H54 (cell line): Measurements from ENCODE around the gene KRTAP2-1.
"Not testable (repeated sequence)": the region's sequence is repeated elsewhere in the genome, so short reads cannot be mapped to it uniquely, and the experiment has no call there.

Experiments
- DNase-seq: peaks from one replicate; pipeline ENCODE4 v3.0.0; 2011; ENCODE audit warnings: low spot score, mixed read lengths; ENCODE audit not compliant: insufficient read length
- FAIRE-seq: peaks from 3 replicates; lab custom pipeline; 2011; peaks lifted over from hg19 to GRCh38; lab: Jason Lieb, UNC
- POLR2A ChIP-seq: IDR thresholded peaks from 2 replicates; pipeline ENCODE4 v1.6.1; 2011; ENCODE audit warnings: low read depth, mild to moderate bottlenecking, low read length

KRTAP2-1 gene

GRCh38 chr17:41064301-41064700, 17.2 kb upstream of the KRTAP2-1 start:
- TF ChIP-seq POLR2A = no peak
- DNase-seq (no peak), FAIRE-seq (no peak)

DNA sequence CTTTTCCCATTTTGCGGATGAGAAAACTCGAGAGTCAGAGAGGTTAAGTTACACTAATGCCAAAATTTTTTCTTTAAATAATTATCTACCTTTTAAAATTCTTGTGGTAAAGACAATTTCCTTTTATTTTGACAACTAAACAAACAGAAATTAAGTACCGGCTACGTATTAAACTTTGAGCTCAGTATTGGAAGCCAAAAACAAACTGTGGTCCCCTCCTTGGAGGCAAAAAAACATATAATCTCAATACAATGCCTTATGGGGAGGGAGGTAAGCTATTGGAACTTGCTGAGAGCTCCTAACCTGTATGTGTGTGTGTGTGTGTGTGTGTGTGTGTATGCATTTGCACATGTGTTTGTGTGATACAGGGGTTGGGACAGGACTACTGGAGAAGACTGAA, 16.3 kb upstream of the KRTAP2-1 start:
- FAIRE-seq (no peak), DNase-seq (no peak)
- TF ChIP-seq POLR2A = no peak

DNA sequence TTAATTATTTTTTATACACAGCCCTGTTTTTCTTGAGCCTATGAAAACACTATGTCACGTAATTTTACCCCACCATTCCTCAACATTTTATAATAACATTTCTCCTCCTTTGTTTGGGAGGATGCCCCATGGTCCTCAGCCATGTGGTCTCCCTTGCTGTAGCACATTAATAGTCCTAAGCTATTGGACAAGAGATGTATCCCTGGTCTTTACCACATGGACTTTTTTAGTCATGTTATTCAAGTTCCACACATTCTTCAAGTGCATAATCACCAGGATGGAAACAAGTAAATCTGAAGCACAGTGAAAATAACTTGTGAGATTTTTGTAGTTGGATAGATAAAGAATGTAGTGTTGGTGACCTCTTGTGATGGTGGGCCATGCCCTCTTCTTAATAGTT, 14.8 kb upstream of the KRTAP2-1 start:
- FAIRE-seq = peak; percentile 50
- peak; percentile 26 for DNase-seq
- TF ChIP-seq POLR2A = no peak

DNA sequence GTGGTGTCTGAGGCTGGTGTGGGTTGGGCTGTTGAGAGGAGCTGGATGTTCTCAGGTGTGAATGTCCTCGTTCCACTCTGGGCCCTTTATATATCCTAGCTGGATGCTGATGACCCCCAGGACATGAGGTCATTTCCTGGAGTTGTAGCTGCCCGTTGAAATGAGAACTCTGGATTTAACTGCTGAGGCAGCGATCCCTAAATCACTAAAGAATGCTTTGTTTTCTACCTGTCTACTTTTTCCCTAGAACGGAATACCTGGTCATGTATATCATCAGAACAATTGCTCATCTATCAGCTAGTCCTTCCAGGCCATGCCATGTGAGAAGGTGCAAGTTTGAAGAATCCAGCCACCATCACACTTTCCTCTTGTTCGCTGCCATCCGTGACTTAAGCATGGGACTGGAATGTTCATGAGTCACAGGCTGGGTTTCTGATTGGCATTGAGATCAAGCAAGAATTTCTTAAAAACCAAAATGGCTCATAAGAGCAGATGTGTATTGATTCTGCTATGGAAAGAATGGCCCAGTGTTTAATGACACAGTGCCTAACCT, 13.0 kb upstream of the KRTAP2-1 start, which contains the start of gene KRTAP2-3:
Gene KRTAP2-3, minus strand, starts transcription at position 63 of the 553 bp plus-strand sequence. CDS start 64 bp downstream, outside the sequence.
- DNase-seq (peak; percentile 45), FAIRE-seq (peak; percentile 90)
- no peak for TF ChIP-seq POLR2A

GRCh38 chr17:41059276-41060051, 12.3 kb upstream of the KRTAP2-1 start:
- FAIRE-seq = not testable (repeated sequence)
- peak; percentile 32 for DNase-seq

GRCh38 chr17:41058741-41059140, 11.6 kb upstream of the KRTAP2-1 start:
- no peak for DNase-seq
- FAIRE-seq = peak; percentile 45
- no peak for TF ChIP-seq POLR2A

DNA sequence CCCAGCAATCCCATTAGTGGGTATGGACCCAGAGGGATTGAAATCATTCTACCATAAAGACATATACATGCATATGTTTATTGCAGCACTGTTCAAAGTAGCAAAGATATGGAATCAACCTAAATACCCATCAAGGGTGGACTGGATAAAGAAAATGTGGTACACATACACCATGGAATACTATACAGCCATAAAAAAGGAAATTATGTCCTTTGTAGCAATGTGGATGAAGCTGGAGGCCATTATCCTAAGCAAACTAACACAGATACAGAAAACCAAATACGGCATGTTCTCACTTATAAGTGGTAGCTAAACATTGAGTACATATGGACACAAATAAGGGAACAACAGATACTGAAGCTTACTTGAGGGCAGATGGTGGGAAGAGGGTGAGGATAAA, 10.4 kb upstream of the KRTAP2-1 start:
- TF ChIP-seq POLR2A = no peak
- FAIRE-seq (no peak), DNase-seq (no peak)

DNA sequence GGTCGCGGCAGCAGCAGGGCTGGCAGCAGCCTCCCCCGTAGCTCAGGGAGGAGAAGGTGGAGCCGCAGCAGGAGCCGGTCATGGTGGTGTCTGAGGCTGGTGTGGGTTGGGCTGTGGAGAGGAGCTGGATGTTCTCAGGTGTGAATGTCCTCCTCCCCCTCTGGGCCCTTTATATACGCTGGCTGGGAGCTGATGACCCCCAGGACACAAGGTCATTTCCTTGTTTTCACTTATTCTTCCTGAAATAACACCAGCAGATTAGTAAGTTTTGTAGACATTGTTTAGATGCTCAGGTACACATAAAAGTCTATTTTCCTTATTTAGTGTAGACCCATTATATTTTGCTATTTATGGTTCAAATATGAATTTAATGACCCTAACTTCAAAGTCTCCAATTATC, 8.0 kb upstream of the KRTAP2-1 start, which contains the start of gene KRTAP2-2:
Gene KRTAP2-2, minus strand, starts transcription at position 101 of the 400 bp plus-strand sequence. Its CDS starts 19 bp downstream, at position 82.
- not testable (repeated sequence) for FAIRE-seq, DNase-seq

- not testable (repeated sequence) for FAIRE-seq, DNase-seq
Measured at GRCh38 chr17:41054556-41054955, 7.4 kb upstream of the KRTAP2-1 start.

DNA sequence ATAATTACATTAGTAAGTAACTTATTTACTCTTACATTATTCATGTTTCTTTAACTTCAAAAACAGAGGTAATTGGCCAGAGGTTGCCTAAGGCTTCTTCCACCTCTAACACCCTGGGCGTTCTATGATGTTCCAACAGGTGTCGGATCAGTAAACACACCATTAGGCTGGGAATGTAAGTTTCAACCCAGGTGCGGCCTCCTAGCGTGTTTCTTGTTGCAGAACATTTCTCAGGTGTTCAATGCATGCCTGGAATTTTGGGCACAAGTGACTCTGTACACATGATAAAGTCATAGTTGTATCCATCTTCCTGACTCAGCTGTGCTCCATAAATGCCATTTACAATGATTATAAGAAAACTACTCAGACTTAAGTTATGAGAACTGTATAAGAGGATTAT, 6.9 kb upstream of the KRTAP2-1 start:
- FAIRE-seq (no peak), DNase-seq (no peak)
- no peak for TF ChIP-seq POLR2A

DNA sequence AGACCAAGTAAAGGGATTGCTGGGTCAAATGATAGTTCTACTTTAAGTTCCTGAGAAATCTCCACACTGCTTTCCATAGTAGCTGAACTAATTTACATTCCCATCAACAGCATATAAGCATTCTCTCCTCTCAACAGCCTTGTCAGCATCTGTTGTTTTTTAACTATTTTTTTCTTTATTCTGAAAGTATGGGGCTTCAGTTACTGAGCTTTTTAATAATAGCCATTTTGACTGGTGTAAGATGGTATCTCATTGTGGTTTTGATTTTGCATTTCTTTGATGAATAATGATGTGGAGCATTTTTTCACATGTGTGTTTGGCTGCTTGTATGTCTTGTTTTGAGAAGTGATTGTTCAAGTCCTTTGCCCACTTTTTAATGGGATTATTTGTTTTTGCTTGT, 5.5 kb upstream of the KRTAP2-1 start:
- DNase-seq = no peak
- no peak for TF ChIP-seq POLR2A
- FAIRE-seq = no peak

- TF ChIP-seq POLR2A = no peak
- DNase-seq = peak; percentile 35
- FAIRE-seq = peak; percentile 74
Measured at GRCh38 chr17:41049110-41049509, 2.0 kb upstream of the KRTAP2-1 start.

DNA sequence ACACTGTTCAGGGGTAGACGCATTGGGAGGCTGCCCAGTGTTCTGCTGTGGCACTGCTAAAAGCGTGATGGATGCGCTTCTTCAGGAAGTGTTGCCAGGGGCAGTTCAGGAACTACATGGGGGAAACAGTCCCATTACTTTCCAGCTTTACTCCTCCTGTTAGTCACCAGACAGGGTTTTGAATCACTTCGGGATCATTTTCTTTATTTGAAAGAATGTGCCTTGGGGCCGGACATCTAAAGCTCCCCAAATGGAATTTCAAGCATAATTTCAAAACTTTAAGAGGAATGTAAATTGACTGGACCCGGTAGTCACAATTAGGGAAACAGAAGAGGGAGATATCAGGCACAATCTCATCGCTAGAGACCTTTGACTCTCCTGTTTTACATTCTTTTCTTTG, 1.3 kb upstream of the KRTAP2-1 start:
- DNase-seq (peak; percentile 61), FAIRE-seq (peak; percentile 83)
- TF ChIP-seq POLR2A = no peak

GRCh38 chr17:41042953-41043352, 4.2 kb downstream of the KRTAP2-1 start:
- DNase-seq = no peak
- FAIRE-seq = no peak
- TF ChIP-seq POLR2A = no peak

DNA sequence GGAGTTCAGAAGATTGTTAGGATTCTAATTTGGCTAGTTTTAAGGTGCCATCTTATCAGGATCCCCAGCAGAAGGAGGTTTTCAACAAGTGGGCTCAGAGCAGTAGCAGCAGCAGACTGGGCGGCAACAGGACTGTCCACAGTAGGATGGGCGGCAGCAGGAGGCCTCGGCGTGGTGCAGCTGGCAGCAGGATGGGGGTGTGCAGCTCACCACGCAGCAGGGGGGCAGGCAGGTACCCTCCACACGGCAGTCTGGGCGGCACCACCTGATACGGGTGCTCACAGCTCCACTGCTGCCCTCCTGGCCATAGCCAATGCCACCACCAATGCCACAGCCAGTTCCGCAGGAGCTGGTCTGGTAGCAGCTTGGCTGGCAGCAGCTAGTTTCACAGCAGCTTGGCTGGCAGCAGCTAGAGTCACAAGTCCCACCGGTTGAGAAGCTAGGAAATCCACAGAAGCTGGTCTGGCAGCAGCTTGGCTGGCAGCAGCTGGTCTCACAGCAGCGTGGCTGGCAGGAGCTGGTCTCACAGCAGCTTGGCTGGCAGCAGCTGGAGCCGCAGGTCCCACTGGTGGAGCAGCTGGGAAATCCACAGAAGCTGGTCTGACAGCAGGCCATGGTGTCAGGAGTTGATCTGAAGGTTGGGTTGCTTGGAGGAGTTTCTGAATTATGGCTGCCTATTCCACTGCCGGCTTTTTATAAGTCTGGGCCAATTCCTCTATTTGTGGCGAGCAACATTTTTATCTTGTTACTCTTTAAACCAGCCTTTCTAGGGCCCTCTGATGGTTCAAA, 6.1 kb downstream of the KRTAP2-1 start, which contains the start of gene KRTAP1-1:
Gene KRTAP1-1, minus strand, starts transcription at position 668 of the 789 bp plus-strand sequence. Its CDS starts 53 bp downstream, at position 615.
- not testable (repeated sequence) for DNase-seq, FAIRE-seq
